ENCODE data around the gene COL11A1. TPM values are rescaled to one million over a fixed set of nuclear protein-coding genes. Genes with fewer than 3 reads are reported as not detected.

Gene COL11A1
- polyA plus RNA-seq, 1 of the 3 experiments (the other 2 are of a cell fraction), result 0.13 TPM

DNA sequence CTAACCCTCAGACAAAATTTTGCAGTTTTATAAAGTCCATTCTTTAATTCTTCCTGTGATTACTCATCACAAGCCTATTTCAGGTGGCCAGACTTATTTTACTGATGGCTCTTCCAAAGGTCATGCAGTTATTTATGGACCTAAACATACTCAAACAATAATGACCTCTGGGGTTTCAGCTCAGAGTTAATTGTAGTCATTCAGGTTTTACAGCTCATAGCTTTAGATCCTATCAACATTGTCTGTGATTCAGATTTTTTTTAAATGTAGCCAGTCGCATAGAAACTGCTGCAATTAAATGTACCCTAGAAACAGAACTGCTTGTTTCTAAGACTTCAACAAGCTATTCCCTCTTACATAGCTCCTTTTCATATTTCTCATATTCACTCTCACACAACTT is 270.8 kb downstream of the COL11A1 start:
- Histone ChIP-seq H3F3A (replicated peaks; ENCODE audit: insufficient read depth) (no peaks in the 10 kb centered on the region), H3K4me2 (no peak overlapping the region), H3K27me3 (ENCODE audit: insufficient read depth) (no peaks in the 10 kb centered on the region), H3K79me2 (ENCODE audit: insufficient read depth) (no peaks in the 10 kb centered on the region), H3K9ac (no peak overlapping the region), H4K20me1 (ENCODE audit: insufficient read depth) (no peaks in the 10 kb centered on the region), H3K27ac (ENCODE audit: low read depth in 2 of 2, low read length in 1 of 2) (no peak overlapping the region), H3K4me3 (ENCODE audit: low read depth in 2 of 2, low read length in 1 of 2) (no peak overlapping the region), H3K9me3 (no peaks in the 10 kb centered on the region), H2AFZ (ENCODE audit: low read depth) (peak overlapping the region; percentile 25; the same call in 1 of the 2 replicates), H3K36me3 (replicated peaks in 1 of 2; ENCODE audit: control insufficient read depth in 1 of 2, insufficient read depth in 2 of 2, low read length in 1 of 2) (no peaks in the 10 kb centered on the region), H3K4me1 (ENCODE audit: control insufficient read depth in 1 of 2, insufficient read depth in 2 of 2, low read depth in 1 of 2, low read length in 1 of 2) (no peaks in the 10 kb centered on the region; a peak in 1 of 4 replicates), H3K9me2 (no peaks in the 10 kb centered on the region)
- ChIA-PET CTCF (no interaction called here), POLR2A (no interaction called here)
- no peak for DNase-seq
- no peak for TF ChIP-seq FOXJ3 (CRISPR knock-in tag; IDR thresholded peaks at IDR 0.05)
- TF ChIP-seq GABPA (IDR thresholded peaks at IDR 0.05; ENCODE audit: low read depth), result no peak
- TF ChIP-seq FOSL2 (IDR thresholded peaks at IDR 0.05; ENCODE audit: borderline replicate concordance, low read depth), result no peak
- TF ChIP-seq, protein P1, sequence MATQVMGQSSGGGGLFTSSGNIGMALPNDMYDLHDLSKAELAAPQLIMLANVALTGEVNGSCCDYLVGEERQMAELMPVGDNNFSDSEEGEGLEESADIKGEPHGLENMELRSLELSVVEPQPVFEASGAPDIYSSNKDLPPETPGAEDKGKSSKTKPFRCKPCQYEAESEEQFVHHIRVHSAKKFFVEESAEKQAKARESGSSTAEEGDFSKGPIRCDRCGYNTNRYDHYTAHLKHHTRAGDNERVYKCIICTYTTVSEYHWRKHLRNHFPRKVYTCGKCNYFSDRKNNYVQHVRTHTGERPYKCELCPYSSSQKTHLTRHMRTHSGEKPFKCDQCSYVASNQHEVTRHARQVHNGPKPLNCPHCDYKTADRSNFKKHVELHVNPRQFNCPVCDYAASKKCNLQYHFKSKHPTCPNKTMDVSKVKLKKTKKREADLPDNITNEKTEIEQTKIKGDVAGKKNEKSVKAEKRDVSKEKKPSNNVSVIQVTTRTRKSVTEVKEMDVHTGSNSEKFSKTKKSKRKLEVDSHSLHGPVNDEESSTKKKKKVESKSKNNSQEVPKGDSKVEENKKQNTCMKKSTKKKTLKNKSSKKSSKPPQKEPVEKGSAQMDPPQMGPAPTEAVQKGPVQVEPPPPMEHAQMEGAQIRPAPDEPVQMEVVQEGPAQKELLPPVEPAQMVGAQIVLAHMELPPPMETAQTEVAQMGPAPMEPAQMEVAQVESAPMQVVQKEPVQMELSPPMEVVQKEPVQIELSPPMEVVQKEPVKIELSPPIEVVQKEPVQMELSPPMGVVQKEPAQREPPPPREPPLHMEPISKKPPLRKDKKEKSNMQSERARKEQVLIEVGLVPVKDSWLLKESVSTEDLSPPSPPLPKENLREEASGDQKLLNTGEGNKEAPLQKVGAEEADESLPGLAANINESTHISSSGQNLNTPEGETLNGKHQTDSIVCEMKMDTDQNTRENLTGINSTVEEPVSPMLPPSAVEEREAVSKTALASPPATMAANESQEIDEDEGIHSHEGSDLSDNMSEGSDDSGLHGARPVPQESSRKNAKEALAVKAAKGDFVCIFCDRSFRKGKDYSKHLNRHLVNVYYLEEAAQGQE (IDR thresholded peaks at IDR 0.05; ENCODE audit: low read depth, low read length), result no peak
- TF ChIP-seq, protein P2, sequence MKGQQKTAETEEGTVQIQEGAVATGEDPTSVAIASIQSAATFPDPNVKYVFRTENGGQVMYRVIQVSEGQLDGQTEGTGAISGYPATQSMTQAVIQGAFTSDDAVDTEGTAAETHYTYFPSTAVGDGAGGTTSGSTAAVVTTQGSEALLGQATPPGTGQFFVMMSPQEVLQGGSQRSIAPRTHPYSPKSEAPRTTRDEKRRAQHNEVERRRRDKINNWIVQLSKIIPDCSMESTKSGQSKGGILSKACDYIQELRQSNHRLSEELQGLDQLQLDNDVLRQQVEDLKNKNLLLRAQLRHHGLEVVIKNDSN (IDR thresholded peaks at IDR 0.05; ENCODE audit: borderline replicate concordance, low read depth), result no peak
- TF ChIP-seq RCOR1 (IDR thresholded peaks at IDR 0.05; ENCODE audit: low read length), result no peak
- TF ChIP-seq, protein P3, sequence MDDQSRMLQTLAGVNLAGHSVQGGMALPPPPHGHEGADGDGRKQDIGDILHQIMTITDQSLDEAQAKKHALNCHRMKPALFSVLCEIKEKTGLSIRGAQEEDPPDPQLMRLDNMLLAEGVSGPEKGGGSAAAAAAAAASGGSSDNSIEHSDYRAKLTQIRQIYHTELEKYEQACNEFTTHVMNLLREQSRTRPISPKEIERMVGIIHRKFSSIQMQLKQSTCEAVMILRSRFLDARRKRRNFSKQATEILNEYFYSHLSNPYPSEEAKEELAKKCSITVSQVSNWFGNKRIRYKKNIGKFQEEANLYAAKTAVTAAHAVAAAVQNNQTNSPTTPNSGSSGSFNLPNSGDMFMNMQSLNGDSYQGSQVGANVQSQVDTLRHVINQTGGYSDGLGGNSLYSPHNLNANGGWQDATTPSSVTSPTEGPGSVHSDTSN (IDR thresholded peaks at IDR 0.05), result no peak
- no peak for TF ChIP-seq YY1 (IDR thresholded peaks at IDR 0.05; ENCODE audit: low read depth)
- TF ChIP-seq RAD21 (IDR thresholded peaks at IDR 0.05; ENCODE audit: low read length), result no peak
- TF ChIP-seq NFIC (IDR thresholded peaks at IDR 0.05; ENCODE audit: borderline replicate concordance), result no peak
- no peak for TF ChIP-seq TEAD4 (IDR thresholded peaks at IDR 0.05; ENCODE audit: borderline replicate concordance, insufficient read depth)
- TF ChIP-seq RFX5 (IDR thresholded peaks at IDR 0.05; ENCODE audit: low read length), result no peak
- TF ChIP-seq, protein P4, sequence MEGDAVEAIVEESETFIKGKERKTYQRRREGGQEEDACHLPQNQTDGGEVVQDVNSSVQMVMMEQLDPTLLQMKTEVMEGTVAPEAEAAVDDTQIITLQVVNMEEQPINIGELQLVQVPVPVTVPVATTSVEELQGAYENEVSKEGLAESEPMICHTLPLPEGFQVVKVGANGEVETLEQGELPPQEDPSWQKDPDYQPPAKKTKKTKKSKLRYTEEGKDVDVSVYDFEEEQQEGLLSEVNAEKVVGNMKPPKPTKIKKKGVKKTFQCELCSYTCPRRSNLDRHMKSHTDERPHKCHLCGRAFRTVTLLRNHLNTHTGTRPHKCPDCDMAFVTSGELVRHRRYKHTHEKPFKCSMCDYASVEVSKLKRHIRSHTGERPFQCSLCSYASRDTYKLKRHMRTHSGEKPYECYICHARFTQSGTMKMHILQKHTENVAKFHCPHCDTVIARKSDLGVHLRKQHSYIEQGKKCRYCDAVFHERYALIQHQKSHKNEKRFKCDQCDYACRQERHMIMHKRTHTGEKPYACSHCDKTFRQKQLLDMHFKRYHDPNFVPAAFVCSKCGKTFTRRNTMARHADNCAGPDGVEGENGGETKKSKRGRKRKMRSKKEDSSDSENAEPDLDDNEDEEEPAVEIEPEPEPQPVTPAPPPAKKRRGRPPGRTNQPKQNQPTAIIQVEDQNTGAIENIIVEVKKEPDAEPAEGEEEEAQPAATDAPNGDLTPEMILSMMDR (IDR thresholded peaks at IDR 0.05), result no peak
- no peak for TF ChIP-seq POLR2AphosphoS5 (IDR thresholded peaks at IDR 0.05; ENCODE audit: low read depth, low read length)
- WGBS (ENCODE audit: low lambda C conversion rate), result 39% methylated on average over 1 of the region's 1 CpG
